H1 (cell line): Measurements from ENCODE around the gene ELP1.

Experiments
- POLR2A ChIP-seq, 2 experiments: IDR thresholded peaks; 1 replicate in 1 of 2; 2 replicates in 1 of 2; pipeline ENCODE4 v1.6.1; 2011; ENCODE audit warnings: low read depth in 2 of 2, low read length in 2 of 2, mild to moderate bottlenecking in 2 of 2; ENCODE audit errors: control extremely low read depth in 1 of 2
- RAD21 ChIP-seq, 2 experiments: IDR thresholded peaks in 1 of 2; conservative IDR thresholded peaks in 1 of 2; 2 replicates each; pipeline ENCODE4 v1.6.1; 2011; ENCODE audit warnings: low read depth in 2 of 2, low read length in 2 of 2, improper control_type of control experiment in 1 of 2, inconsistent platforms in 1 of 2, mild to moderate bottlenecking in 1 of 2, moderate library complexity in 1 of 2
- TF ChIP-seq, protein P1 (sequence below), 3 experiments: IDR thresholded peaks; 1 replicate in 2 of 3; 2 replicates in 1 of 3; pipeline versions ENCODE4 v1.5.1 to v1.6.1; 2011; ENCODE audit warnings: low read length in 3 of 3, mild to moderate bottlenecking in 3 of 3, inconsistent platforms in 2 of 3, low read depth in 1 of 3, moderate library complexity in 1 of 3; ENCODE audit not compliant: insufficient read depth in 1 of 3; ENCODE audit errors: control extremely low read depth in 1 of 3
- TF ChIP-seq, protein P2 (sequence below): IDR thresholded peaks from 2 replicates; pipeline ENCODE4 v1.6.1; 2011; ENCODE audit warnings: low read length, improper control_type of control experiment

DNA sequence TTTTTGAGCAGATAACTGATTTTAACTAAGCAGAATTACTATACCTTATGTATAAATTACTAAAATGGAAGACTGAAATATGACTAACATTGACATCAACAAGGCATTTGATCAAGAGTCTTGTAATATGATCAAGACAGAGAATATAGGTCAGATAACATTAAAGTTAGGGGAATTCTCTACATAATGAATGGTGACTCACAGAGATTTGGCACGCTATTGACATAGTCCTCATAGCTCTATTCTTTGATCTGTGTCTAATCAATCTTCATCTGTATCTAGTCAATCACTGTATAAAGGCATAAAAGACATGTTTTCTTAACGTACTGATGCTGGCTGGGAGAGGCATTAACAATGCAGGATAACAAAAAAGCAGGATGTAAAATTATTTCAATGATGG, 17.7 kb upstream of the ELP1 start:
- TF ChIP-seq, protein P1, sequence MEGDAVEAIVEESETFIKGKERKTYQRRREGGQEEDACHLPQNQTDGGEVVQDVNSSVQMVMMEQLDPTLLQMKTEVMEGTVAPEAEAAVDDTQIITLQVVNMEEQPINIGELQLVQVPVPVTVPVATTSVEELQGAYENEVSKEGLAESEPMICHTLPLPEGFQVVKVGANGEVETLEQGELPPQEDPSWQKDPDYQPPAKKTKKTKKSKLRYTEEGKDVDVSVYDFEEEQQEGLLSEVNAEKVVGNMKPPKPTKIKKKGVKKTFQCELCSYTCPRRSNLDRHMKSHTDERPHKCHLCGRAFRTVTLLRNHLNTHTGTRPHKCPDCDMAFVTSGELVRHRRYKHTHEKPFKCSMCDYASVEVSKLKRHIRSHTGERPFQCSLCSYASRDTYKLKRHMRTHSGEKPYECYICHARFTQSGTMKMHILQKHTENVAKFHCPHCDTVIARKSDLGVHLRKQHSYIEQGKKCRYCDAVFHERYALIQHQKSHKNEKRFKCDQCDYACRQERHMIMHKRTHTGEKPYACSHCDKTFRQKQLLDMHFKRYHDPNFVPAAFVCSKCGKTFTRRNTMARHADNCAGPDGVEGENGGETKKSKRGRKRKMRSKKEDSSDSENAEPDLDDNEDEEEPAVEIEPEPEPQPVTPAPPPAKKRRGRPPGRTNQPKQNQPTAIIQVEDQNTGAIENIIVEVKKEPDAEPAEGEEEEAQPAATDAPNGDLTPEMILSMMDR (IDR thresholded peaks at IDR 0.05; ENCODE audit: control extremely low read depth in 1 of 3, insufficient read depth in 1 of 3, low read depth in 1 of 3, low read length in 3 of 3) = no peak
- TF ChIP-seq RAD21 (IDR thresholded peaks at IDR 0.05 in 1 of 2, conservative IDR thresholded peaks at IDR 0.05 in 1 of 2; ENCODE audit: low read depth in 2 of 2, low read length in 2 of 2) (no peak), POLR2A (IDR thresholded peaks at IDR 0.05; ENCODE audit: control extremely low read depth in 1 of 2, low read depth in 2 of 2, low read length in 2 of 2) (no peak)
- TF ChIP-seq, protein P2, sequence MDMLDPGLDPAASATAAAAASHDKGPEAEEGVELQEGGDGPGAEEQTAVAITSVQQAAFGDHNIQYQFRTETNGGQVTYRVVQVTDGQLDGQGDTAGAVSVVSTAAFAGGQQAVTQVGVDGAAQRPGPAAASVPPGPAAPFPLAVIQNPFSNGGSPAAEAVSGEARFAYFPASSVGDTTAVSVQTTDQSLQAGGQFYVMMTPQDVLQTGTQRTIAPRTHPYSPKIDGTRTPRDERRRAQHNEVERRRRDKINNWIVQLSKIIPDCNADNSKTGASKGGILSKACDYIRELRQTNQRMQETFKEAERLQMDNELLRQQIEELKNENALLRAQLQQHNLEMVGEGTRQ = no peak
